GM06990 (cell line): Measurements from ENCODE around the gene SLC13A3.

Source experiments
- DNase-seq: peaks from one replicate; pipeline ENCODE4 v3.0.0-alpha.2; 2011; ENCODE audit not compliant: insufficient read length; ENCODE audit errors: extremely low read depth
- H3K27me3 ChIP-seq: replicated peaks from 2 replicates; pipeline ENCODE4 v1.6.0; 2011; ENCODE audit warnings: low read length; ENCODE audit not compliant: control insufficient read depth, insufficient read depth
- H3K36me3 ChIP-seq: 2 replicates; pipeline ENCODE4 v1.5.1; 2011; ENCODE audit warnings: low read length; ENCODE audit not compliant: control insufficient read depth, insufficient read depth
- H3K4me3 ChIP-seq: replicated peaks from 2 replicates; pipeline ENCODE4 v1.5.1; 2011; ENCODE audit warnings: low read depth, mild to moderate bottlenecking, control low read depth, low read length
- TF ChIP-seq, protein P1 (sequence below): IDR thresholded peaks from 2 replicates; pipeline ENCODE4 v1.5.1; 2011; ENCODE audit warnings: low read length, control low read depth, mild to moderate bottlenecking, inconsistent platforms; ENCODE audit not compliant: insufficient read depth, poor library complexity, severe bottlenecking

The SLC13A3 gene

GRCh38 chr20:46683011-46683667 is 31.9 kb upstream of the SLC13A3 start:
- no peaks in the 10 kb centered on the region for H3K27me3 ChIP-seq
- DNase-seq, result no peak
- TF ChIP-seq, protein P1, sequence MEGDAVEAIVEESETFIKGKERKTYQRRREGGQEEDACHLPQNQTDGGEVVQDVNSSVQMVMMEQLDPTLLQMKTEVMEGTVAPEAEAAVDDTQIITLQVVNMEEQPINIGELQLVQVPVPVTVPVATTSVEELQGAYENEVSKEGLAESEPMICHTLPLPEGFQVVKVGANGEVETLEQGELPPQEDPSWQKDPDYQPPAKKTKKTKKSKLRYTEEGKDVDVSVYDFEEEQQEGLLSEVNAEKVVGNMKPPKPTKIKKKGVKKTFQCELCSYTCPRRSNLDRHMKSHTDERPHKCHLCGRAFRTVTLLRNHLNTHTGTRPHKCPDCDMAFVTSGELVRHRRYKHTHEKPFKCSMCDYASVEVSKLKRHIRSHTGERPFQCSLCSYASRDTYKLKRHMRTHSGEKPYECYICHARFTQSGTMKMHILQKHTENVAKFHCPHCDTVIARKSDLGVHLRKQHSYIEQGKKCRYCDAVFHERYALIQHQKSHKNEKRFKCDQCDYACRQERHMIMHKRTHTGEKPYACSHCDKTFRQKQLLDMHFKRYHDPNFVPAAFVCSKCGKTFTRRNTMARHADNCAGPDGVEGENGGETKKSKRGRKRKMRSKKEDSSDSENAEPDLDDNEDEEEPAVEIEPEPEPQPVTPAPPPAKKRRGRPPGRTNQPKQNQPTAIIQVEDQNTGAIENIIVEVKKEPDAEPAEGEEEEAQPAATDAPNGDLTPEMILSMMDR, result no peak
- no peak overlapping the region for H3K4me3 ChIP-seq
- peaks cover 2% of the 10 kb centered on the region for H3K36me3 ChIP-seq

DNA sequence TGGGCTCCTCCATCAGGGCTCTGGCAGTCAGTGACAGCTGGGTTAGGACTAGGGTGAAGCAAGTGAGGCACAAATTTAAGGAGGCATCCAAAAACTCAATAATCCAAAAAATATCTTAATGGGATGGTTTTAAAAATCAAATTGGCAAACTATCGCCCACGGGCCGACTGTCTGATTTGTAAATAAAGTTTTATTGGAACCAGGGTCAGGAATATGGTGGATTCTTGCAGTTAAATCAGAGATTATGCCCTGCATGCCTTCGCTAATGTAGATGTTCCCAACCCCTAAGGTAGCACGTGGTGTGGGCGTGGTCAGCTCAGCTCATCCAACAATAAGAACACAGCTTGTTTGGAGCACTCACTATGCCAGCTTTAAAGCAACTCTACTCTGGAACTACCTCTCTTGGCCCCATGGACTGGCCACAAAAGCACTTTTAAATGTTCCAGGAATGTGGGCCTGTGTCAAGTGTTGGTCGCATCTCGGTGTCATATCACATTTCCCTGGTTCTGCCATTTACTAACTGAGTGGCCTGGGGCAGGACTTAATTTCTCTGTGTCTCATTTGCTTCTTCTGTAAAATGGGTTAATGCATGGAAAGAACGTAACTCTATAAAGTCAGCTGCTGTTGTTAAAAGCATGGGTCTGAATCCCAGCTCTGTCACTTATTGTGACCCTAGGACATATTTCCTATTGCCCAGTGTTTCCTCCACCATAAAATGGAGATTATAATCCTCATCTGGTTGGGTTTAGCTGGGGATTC is 31.0 kb upstream of the SLC13A3 start:
- H3K36me3 ChIP-seq, result peaks cover 2% of the 10 kb centered on the region
- no peaks in the 10 kb centered on the region for H3K27me3 ChIP-seq
- no peak overlapping the region for H3K4me3 ChIP-seq
- TF ChIP-seq, protein P1, result no peak
- DNase-seq, result no peak

DNA sequence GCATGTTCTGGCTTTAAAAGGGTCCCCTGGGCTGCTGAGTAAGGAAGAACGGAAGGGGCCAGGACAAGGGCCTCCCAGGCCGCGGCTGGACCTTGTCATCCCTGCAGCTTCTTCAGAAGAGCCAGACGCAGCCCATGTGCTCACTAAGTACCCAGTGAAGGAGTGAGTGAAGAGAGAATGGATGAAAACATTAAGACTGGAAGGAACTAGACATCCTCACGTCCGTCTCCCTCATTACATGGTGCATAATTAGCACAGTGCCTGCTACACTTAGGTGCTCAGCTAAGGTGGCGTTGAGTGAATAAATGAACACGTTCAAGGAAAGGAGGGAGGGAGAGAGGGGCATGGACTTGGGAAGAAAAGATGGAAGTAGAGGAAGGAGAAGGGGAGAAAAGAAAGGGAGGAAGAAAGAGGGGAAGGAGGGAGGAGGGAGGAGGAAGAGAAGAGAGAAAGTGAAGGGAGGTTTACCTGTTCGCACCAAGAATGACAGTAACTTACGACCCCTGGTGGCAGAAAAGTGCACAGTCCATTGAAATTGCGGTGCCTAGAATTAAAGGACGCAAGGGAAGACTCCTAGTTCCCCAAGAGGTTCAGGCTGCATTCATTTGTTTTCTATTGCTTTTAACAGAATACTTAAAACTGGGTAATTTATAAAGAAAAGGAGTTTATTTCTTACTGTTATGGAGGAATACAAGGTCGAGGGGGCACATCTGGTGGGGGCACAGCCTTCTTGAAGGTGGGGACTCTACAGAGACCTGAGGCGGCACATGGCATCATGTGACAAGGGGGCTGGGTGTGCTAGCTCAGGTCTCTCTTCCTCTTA is 30.0 kb upstream of the SLC13A3 start:
- DNase-seq, result no peak
- TF ChIP-seq, protein P1, result peak; percentile 81
- Histone ChIP-seq H3K4me3 (no peak overlapping the region), H3K27me3 (no peaks in the 10 kb centered on the region), H3K36me3 (peaks cover 2% of the 10 kb centered on the region)

DNA sequence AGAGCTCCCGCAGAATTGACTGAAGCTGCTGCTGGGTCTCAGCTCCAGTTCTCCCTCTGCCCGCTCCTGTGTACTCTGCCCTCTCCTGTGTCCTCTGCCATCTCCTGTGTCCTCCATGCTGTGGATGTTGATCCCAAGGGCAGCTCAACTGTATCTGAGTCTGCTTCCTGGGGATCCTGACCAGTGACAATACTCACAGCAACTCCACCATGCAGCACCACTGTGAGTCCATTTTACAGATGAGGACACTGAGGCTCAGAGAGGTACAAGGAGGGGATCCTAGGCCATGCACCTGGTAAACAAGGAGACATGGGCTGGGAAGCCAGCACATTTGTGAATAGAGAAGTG is 29.4 kb upstream of the SLC13A3 start:
- Histone ChIP-seq H3K36me3 (peaks cover 2% of the 10 kb centered on the region), H3K4me3 (no peak overlapping the region), H3K27me3 (no peaks in the 10 kb centered on the region)
- DNase-seq, result no peak
- TF ChIP-seq, protein P1, result no peak

DNA sequence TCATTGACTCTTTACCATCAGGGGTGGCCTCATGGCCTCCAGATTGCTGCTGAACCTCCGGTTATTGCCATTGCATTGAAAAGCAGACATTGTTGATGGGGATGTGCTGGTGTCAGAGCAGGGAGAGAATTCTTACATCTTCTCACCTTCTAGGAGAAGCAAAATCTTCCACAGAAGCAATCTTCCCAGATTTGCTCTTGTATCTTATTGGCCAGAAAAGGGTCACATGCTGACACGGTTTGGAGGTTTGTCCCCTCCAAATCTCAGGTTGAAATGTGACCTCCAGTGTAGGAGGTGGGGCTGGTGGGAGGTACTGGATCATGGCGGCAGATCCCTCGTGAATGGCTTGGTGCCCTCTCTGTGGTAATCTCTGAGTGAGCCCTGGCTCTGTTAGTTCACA is 27.3 kb upstream of the SLC13A3 start:
- Histone ChIP-seq H3K4me3 (no peak overlapping the region), H3K36me3 (peaks cover 2% of the 10 kb centered on the region), H3K27me3 (no peaks in the 10 kb centered on the region)
- DNase-seq, result no peak
- TF ChIP-seq, protein P1, result no peak
